DMS79 (cell line): ENCODE data around the gene NADSYN1.

Experiments
- DNase-seq: peaks from one replicate; lab custom pipeline; 2025; lab: John Stamatoyannopoulos, UW

NADSYN1 gene

GRCh38 chr11:71491531-71491930 is 38.5 kb downstream of the NADSYN1 start:
- no peak for DNase-seq

GRCh38 chr11:71491940-71492339 is 38.9 kb downstream of the NADSYN1 start:
- no peak for DNase-seq

DNA sequence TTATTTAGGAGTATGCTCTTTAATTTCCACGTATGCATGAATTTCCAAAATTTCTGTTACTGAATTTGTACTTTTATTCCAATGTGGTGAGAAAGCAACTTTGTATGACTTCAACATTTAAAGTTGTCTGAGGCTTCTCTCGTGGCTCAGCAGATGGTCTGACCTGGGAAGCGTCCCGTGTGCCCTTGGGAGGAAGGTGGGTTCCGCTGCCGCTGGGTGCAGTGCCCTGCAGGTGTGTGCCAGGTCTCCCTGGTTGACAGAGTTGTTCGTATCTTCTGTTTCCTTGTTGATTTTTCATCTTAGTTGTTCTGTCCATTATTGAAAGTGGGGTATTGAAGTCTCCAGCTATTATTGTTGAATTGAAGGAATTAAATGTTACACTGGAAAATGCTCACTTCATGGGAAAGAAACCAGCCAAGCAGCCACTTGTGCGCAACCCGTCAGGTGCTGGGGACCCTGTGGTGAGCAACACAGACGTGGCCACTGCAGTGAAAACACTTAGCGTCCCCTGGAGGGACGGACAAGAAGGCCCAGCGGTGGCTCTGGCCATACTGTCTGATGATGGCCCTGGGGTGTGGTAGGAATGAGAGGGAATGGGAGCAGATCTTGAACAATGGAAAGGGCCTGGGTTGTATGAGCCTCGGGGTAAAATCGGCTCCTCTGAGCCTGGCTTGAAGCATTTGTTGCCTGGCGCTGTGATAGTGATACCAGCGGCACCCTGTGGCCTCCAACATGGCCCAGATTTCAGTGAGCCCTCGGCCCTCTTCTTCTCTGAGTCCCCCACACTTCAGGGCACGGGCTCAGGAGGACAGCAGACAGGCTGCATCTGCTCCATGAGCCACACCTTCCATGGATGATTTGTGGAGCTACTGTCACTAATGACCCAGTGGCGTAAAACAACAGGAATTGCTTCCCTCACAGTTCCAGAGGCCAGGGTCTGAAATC is 42.6 kb downstream of the NADSYN1 start:
- no peak for DNase-seq

DNA sequence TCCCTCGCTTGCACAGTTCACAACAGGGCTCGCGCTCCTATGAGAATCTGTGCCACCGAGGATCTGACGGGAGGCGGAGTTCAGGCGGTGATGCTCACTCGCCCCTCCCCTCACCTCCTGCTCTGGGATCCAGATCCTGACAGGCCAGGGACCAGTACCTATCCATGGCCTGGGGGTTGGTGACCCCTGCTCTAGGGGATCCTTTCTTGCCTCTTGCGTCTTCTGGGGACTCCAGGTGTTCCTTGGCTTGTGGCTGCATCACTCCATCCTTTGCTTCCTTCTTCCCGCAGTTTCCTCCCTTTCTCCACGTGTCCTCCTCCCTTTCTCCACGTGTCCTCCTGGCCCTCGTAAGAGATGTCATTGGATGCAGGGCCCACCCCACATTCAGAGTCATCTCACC is 43.4 kb downstream of the NADSYN1 start:
- no peak for DNase-seq

- DNase-seq = no peak
Observed at GRCh38 chr11:71498091-71498490, 45.1 kb downstream of the NADSYN1 start.

- DNase-seq = no peak
Observed at GRCh38 chr11:71499125-71499524, 46.1 kb downstream of the NADSYN1 start.

DNA sequence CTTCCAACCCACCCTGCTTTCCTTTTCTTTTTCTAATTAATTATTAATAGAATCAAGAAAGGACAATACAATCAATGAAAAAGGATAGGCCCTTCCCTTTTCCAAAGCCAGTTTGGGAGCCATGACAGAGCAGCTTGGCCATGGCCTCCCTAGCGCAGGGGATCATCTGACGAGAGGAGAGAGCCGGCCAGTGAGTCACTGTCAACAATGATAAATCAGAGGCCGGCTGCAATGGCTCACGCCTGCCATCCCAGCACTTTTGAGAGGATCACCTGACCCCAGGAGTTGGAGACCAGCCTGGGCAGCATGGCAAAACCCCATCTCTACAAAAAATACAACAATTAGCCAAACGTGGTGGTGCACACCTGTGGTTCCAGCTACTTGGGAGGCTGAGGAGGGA is 46.5 kb downstream of the NADSYN1 start:
- no peak for DNase-seq

GRCh38 chr11:71500601-71501021 is 47.6 kb downstream of the NADSYN1 start:
- DNase-seq = no peak

DNA sequence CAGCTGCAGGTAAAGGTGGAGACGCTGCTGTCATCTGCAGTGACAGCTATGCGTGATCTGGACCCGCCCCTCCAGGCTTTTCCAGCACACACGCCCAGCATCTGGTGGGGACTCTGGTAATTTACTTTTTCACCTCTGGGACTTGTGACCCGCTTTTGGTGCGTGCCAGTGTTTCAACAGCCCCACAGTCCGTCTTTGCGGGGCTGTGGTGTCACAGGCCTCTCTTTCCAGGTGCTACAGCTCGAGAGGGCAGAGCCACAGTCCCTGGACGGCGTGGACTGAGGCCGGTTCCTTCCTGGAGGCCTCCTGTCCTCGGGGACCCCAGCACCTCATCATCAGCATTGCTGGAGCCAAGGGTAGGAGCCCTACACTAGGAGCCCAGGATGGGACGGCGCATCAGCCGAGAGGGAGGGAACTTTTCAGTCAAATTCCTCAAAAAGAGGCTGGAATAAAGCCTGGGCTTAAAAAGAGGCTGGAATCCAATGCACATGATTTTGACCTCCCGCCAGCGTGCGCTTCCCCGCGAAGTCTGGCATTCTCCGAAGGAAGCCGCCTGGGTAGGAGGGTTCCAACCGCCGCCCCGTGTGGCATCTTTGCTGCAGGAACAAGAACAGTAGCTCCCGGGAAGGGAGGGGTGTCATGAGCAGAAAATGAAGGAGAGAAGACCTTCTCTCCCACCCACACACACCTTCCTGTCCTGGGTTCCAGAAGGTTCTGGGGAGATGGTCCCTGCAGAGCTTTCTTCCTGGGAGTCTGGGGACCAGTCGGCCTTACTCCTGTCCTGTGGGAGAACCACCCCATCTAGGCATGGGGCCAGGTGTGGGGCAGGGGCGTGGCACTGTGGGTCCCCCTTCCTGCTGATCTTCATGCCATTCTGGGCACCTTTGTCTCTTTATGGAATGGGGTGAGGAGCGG is 48.3 kb downstream of the NADSYN1 start:
- no peak for DNase-seq

GRCh38 chr11:71502026-71502425 is 49.0 kb downstream of the NADSYN1 start:
- DNase-seq = no peak

DNA sequence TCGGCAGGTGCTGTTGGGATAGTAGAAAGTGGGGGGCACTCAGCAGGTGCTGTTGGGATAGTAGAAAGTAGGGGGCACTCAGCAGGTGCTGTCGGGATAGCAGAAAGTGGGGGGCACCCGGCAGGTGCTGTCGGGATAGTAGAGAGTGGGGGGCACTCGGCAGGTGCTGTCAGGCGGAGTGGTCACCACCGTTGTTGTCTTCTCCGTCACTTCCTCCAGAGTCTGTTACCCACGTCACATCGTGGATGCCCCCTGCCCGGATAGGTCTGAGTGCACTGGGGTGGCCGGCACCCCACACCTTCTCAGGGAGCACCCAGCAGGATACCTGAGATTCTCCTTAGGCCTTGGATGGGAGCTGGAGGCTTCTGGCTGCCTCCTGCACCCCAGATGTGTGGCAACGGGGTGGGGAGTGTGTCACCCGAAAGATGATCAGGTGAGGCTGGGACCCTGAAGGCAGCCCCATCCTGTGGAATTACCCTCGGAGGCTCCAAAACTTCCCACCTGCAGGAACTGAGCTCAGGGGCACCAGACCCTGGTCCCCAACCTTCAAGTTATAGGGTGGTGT is 50.0 kb downstream of the NADSYN1 start:
- DNase-seq = no peak

- no peak for DNase-seq
Observed at GRCh38 chr11:71504531-71504930, 51.5 kb downstream of the NADSYN1 start.

GRCh38 chr11:71505001-71505400 is 52.0 kb downstream of the NADSYN1 start:
- no peak for DNase-seq

GRCh38 chr11:71505781-71506180 is 52.8 kb downstream of the NADSYN1 start:
- no peak for DNase-seq

DNA sequence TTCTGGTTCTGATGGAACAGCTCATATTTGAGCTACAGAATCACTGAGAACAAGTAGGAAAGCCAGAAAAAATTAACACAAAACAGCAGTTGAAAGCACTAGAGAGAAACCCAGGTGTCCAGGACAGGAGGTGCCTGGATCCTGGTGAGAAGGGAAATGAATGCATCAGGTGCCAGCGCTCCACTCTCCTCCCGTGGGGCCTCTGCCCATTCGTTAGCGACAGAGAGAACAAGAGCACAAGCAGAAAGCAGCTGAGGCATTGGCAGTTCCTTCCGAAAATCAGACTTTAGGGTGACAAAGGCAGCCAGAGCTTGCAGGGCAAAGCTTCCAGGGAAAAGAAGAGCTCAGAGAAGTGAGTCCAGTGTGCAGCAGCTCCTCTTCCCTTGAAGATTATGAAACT is 54.1 kb downstream of the NADSYN1 start:
- no peak for DNase-seq

- DNase-seq = no peak
Observed at GRCh38 chr11:71518506-71519471, 65.8 kb downstream of the NADSYN1 start.

DNA sequence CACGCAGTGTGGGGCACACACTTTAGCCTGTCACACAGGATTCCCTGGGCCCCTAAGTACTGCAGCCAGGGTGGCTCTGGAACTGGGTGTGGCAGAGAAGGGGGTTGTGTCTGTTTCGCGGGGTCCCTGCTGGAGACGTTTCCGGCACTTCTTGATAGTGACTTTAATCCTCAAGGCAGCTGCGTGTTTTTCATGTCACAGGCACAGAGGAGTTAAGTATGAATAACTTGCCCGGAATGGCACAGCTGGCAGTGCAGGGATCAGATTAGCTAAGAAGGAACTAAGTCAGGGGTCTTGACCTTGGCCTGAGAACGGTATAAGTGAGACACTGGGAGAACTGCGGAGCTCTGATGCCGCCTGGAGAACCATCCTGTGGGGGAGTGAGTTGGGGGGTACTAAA is 66.5 kb downstream of the NADSYN1 start:
- no peak for DNase-seq

DNA sequence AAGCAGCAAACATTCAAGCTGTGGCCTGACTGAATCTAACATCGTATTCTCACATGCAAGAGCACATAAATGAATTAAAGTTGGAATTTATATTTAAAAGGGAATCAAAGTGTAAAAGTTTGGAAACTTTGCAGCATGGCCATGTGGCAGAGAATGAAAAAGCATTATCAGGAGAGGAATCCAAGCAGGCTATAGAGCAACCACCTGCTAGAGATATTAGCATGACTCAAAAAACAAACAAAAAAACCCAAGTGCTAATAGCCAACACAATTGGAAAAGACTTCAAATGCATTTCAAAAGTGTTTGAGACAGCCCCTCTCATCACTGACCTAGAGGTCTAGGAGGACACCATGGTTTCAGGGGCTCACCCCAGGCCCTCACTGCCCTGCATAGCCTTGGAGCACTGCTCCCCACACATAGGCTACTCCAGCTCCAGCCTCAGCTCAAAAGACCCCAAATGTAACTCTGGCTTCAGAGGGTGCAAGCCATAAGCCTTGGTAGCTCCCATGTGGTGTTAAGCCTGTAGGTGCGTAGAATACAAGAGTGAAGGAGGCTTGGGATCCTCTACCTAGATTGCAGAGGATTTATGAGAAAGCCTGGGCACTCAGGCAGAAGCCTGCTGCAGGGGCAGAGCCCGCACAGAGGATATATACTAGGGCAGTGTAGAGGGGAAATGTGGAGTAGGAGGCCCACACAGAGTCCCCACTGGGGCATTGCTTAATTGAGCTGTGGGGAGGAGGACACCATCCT is 72.4 kb downstream of the NADSYN1 start:
- DNase-seq = no peak

DNA sequence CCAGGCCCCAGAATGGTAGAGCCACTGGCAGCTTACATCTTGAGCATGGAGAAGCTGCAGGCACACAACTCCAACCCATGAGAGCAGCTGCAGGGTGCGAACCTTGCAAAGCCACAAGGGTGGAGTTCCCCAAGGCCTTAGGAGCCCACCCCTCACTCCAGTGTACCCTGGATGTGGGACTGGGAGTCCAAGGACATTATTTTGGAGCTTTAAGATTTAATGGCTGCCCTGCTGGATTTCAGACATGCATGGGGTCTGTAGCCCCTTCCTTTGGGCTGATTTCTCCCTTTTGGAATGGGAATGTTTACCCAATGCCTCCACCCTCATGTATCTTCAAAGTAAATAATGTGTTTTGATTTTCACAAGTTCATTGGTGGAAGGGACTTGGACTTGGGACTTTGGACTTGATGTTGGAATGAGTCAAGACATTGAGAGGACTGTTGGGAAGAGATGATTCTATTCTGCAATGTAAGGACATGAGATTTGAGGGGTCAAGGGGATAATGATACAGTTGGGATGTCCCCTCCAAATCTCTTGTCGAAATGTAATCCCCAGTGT is 73.0 kb downstream of the NADSYN1 start:
- DNase-seq = no peak
